SK-N-MC (cell line): ENCODE data around the gene ORAI1.

Experiments used
- FOXP2 ChIP-seq: optimal IDR thresholded peaks from 2 replicates; pipeline ENCODE3; 2011; ENCODE audit warnings: mild to moderate bottlenecking, moderate library complexity; ENCODE audit not compliant: insufficient read depth; ENCODE audit errors: extremely low read length, control extremely low read depth
- POLR2AphosphoS5 ChIP-seq: IDR thresholded peaks from 2 replicates; pipeline ENCODE4 v1.6.1; 2012; ENCODE audit warnings: mild to moderate bottlenecking, low read depth, low read length, borderline replicate concordance

DNA sequence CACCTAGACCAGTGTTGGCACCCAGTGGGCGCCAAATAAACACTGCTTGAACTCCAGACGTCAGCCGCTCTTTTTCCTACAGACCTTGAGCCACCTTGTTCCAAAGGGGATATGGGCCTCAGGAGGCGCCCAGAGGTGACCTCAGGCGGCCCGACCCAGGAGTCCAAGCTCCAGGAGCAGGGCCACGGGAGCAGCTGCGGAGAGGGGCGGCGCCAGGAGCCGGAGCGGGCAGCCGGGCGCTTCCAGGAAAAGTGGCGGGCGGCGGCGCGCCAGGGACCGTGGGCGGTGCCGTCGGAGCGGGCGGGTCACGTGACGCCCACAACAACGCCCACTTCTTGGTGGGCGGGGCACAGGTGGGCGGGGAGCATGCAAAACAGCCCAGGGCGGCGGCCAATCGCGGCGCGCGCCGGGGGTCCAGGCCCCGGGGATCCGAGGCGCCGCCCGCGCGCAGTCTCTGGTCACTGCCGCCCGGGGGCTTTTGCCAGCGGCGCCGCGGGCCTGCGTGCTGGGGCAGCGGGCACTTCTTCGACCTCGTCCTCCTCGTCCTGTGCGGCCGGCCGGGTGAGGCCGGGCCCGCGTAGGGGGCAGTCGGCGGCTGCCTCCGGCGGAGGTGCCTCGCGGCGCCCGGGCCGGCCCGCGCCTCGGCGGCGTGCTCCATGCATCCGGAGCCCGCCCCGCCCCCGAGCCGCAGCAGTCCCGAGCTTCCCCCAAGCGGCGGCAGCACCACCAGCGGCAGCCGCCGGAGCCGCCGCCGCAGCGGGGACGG lies at the start of gene ORAI1:
- peak; percentile 66 for TF ChIP-seq FOXP2
- TF ChIP-seq POLR2AphosphoS5, result peak; percentile 69; the same call in 1 of the 2 replicates
